VCaP (cell line): ENCODE measurements around the gene DCDC2.
"Not testable (repeated sequence)": the region's sequence is repeated elsewhere in the genome, so short reads cannot be mapped to it uniquely, and the experiment has no call there.

Experiments used
- H3K27ac ChIP-seq: fragments of 450-650 bp; 2 replicates; pipeline ENCODE4 v1.5.1; 2017
- TF ChIP-seq, protein P1 (sequence below): fragments of 450-650 bp; conservative IDR thresholded peaks from 2 replicates; pipeline ENCODE4 v1.5.1; 2017; ENCODE audit warnings: mild to moderate bottlenecking, moderate library complexity

The DCDC2 gene

DNA sequence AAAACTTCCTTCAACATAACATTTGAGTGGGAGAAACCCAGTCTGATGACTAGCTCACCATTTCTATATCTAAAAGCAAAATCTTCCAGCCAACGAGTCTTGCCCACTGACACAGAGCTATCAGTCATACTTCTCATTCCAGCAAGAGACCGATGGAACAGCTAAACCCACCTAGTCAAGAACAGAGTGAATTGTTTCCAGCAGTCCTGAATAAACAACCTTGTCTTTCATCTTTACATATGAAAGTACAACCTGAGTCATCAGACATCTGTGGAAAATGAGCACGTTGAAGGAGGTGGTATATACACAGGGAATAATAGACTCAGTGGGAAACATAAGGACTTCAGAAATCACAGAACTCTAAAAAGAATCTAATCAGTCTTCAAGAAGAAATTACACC is 208.0 kb downstream of the DCDC2 start:
- no peak overlapping the region for H3K27ac ChIP-seq
- TF ChIP-seq, protein P1, sequence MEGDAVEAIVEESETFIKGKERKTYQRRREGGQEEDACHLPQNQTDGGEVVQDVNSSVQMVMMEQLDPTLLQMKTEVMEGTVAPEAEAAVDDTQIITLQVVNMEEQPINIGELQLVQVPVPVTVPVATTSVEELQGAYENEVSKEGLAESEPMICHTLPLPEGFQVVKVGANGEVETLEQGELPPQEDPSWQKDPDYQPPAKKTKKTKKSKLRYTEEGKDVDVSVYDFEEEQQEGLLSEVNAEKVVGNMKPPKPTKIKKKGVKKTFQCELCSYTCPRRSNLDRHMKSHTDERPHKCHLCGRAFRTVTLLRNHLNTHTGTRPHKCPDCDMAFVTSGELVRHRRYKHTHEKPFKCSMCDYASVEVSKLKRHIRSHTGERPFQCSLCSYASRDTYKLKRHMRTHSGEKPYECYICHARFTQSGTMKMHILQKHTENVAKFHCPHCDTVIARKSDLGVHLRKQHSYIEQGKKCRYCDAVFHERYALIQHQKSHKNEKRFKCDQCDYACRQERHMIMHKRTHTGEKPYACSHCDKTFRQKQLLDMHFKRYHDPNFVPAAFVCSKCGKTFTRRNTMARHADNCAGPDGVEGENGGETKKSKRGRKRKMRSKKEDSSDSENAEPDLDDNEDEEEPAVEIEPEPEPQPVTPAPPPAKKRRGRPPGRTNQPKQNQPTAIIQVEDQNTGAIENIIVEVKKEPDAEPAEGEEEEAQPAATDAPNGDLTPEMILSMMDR = no peak

DNA sequence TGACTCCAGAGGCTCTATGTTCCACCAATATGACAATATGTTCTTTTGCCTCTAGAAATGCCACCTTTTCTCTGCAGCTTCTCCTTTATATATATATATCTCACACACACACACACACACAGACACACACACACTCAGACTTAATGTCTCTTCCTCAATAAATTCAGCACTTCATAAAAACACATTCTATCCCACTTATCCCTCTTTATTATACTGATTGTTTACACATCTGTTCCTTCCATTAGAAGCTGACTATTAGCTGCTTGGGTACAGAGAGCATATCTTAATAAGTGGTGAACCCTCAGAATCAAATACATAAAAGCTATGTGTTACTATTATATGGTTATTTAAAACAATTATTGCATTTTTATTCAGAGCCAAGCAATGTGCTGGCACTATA is 208.6 kb downstream of the DCDC2 start:
- H3K27ac ChIP-seq = no peak overlapping the region
- TF ChIP-seq, protein P1 = no peak

GRCh38 chr6:24148684-24149083 is 209.2 kb downstream of the DCDC2 start:
- TF ChIP-seq, protein P1 = no peak
- H3K27ac ChIP-seq = no peak overlapping the region

- TF ChIP-seq, protein P1 = no peak
- H3K27ac ChIP-seq = no peak overlapping the region
Measured at GRCh38 chr6:24148154-24148570, 209.7 kb downstream of the DCDC2 start.

DNA sequence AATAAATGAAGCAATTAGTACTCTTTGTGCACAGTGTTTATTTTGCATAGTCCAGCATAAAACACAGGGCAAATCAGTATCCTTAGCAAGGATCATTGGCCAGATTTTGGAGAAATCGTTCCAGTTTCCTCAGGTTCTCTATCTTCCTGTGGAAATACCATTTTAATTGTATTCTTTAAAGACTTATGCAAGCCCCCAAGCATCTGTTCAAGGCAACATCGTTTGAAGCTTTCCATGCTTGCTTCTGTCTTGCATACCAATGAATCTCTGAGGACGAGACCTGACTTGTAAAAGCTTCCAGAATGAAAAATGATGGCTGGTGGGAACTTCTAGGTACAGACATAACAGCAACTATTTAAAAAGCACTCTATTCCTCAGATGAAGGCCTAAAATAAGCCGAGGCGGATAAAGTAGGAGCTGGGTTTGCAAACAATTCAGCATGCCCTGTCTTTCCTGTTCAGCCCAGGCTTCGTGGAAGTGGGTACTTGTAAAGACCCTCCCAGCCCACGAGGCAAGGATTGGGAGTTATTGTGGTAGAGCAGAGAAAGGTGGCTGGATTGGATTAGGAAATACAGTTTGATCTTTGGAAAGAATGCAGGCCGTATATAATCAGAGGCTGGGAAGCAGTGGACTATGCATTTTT is 210.2 kb downstream of the DCDC2 start:
- TF ChIP-seq, protein P1 = no peak
- no peak overlapping the region for H3K27ac ChIP-seq

DNA sequence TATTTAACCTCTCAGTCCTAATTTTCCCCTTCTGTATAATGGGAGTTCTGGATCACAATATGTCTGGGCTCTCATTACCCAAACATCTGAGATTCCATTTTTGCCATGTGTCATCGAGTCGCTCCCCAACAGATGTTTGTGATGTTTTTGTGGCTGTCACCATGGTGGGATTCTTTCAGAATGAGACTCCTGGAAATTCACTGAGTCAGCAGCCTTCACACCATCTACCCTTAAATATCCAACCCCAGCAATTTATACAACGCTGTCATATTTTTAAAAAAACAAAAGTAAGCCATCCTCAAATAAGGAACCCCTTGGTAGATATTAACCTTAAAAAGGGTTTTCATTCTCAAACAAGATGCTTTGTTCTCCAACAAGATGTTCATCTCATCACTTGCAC is 211.0 kb downstream of the DCDC2 start:
- TF ChIP-seq, protein P1 = no peak
- H3K27ac ChIP-seq = no peak overlapping the region

DNA sequence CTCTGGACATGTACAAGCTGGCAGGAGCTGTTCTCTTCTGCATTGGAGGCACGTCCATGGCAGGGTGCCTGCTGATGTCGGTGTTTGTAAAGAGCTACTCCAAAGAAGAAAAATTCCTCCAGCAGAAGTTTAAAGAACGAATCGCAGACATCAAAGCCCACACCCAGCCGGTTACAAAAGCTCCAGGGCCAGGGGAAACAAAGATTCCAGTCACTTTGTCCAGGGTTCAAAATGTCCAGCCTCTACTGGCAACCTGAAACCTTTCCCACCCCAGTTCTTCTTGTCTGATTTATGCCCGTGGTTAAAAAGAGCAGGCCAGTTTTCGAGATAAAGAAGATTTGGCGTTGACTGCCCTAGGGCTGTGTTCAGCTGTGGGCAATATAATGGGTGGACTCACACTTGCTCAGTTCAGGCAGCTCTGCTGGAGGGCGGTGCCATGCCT is 212.1 kb downstream of the DCDC2 start:
- no peak overlapping the region for H3K27ac ChIP-seq
- TF ChIP-seq, protein P1 = no peak

DNA sequence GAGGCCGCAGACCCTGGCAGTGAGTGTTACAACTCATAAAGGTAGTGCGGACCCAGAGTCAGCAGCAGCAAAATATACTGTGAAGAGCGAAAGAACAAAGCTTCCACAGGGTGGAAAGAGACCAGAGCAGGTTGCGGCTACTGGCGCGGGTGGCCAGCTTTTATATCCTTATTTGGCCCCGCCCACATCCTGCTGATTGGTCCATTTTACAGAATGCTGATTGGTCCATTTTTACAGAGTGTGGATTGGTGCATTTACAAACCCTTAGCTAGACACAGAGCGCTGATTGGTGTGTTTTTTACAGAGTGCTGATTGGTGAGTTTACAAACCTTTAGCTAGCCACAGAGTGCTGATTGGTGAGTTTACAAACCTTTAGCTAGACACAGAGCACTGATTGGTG is 215.1 kb downstream of the DCDC2 start:
- not testable (repeated sequence) for H3K27ac ChIP-seq
